IMR-90 (cell line): Measurements from ENCODE around the gene KCNQ1. TPM values are rescaled to one million over a fixed set of nuclear protein-coding genes. Genes with fewer than 3 reads are reported as not detected.

Experiments
- ATAC-seq: fragments of 200-7000 bp; cut with Tn5 transposase; 2 replicates; pipeline ENCODE4 v1.9.1; 2020; ENCODE audit warnings: low read depth, mild to moderate bottlenecking, moderate library complexity
- BruUV-seq: library from RNA; stranded (reverse); fragments of 400-500 nt; replicated peaks from 2 replicates; lab custom pipeline; 2021; lab: Mats Ljungman, UMichigan
- CTCF ChIA-PET: fragments of 300-600 bp; formaldehyde crosslinking; extraction: SDS; loops from one replicate; lab custom pipeline; 2021; ENCODE audit warnings: antibody characterized with exemption; lab: Yijun Ruan, JAX
- POLR2A ChIA-PET: fragments of 300-600 bp; sonication (Branson Sonifier 250); formaldehyde crosslinking; loops from one replicate; lab custom pipeline; 2022; ENCODE audit warnings: antibody characterized with exemption; ENCODE audit not compliant: unreplicated experiment; lab: Charles Lee
- DNase-seq: peaks from one replicate; pipeline ENCODE4 v3.0.0; 2013
- H2AFZ ChIP-seq: replicated peaks from 2 replicates; pipeline ENCODE3; 2013; ENCODE audit warnings: low read length, mild to moderate bottlenecking; ENCODE audit not compliant: poor library complexity
- H2AK5ac ChIP-seq: 2 replicates; pipeline ENCODE4 v1.6.1; 2013; ENCODE audit warnings: low read depth, low read length, inconsistent platforms
- H2AK9ac ChIP-seq: replicated peaks from 2 replicates; pipeline ENCODE3; 2013; ENCODE audit warnings: mild to moderate bottlenecking, low read depth, low read length, moderate library complexity; ENCODE audit not compliant: poor library complexity
- H2BK120ac ChIP-seq: 2 replicates; pipeline ENCODE4 v1.6.1; 2013; ENCODE audit warnings: low read depth, low read length, inconsistent platforms
- H2BK15ac ChIP-seq: 3 replicates; pipeline ENCODE4 v1.6.1; 2013; ENCODE audit warnings: low read depth, low read length, inconsistent platforms
- H2BK20ac ChIP-seq: 2 replicates; pipeline ENCODE4 v1.6.1; 2013; ENCODE audit warnings: low read depth, mild to moderate bottlenecking, inconsistent platforms, low read length, moderate library complexity
- H2BK5ac ChIP-seq: 2 replicates; pipeline ENCODE4 v1.6.1; 2013; ENCODE audit warnings: mild to moderate bottlenecking, low read depth, low read length, inconsistent platforms; ENCODE audit not compliant: poor library complexity, severe bottlenecking
- H3K14ac ChIP-seq: replicated peaks from 2 replicates; pipeline ENCODE4 v1.6.1; 2013; ENCODE audit warnings: low read depth, low read length, inconsistent platforms
- H3K18ac ChIP-seq: 2 replicates; pipeline ENCODE4 v1.6.1; 2013; ENCODE audit warnings: low read depth, low read length, control low read depth
- H3K23ac ChIP-seq: 2 replicates; pipeline ENCODE4 v1.6.1; 2013; ENCODE audit warnings: low read depth, low read length, inconsistent platforms
- H3K27ac ChIP-seq: 2 replicates; pipeline ENCODE4 v1.5.1; 2013; ENCODE audit warnings: mild to moderate bottlenecking, control low read depth, low read length; ENCODE audit not compliant: insufficient read depth
- H3K27me3 ChIP-seq: 2 replicates; pipeline ENCODE4 v1.6.1; 2013; ENCODE audit warnings: low read length; ENCODE audit not compliant: control insufficient read depth, insufficient read depth
- H3K36me3 ChIP-seq: 2 replicates; pipeline ENCODE4 v1.6.1; 2013; ENCODE audit warnings: low read length, mixed read lengths; ENCODE audit not compliant: control insufficient read depth, insufficient read depth
- H3K4ac ChIP-seq: 2 replicates; pipeline ENCODE4 v1.6.1; 2013; ENCODE audit warnings: low read depth, low read length, inconsistent platforms
- H3K4me1 ChIP-seq: 2 replicates; pipeline ENCODE4 v1.6.1; 2013; ENCODE audit warnings: low read length, mixed read lengths; ENCODE audit not compliant: control insufficient read depth, insufficient read depth
- H3K4me2 ChIP-seq: 2 replicates; pipeline ENCODE4 v1.6.1; 2013; ENCODE audit warnings: low read depth, mild to moderate bottlenecking, control low read depth, low read length, moderate library complexity
- H3K4me3 ChIP-seq: 2 replicates; pipeline ENCODE4 v1.5.1; 2013; ENCODE audit warnings: low read depth, mild to moderate bottlenecking, control low read depth, low read length, moderate library complexity; ENCODE audit not compliant: insufficient read depth
- H3K56ac ChIP-seq: 2 replicates; pipeline ENCODE4 v1.6.1; 2013; ENCODE audit warnings: low read length, inconsistent platforms; ENCODE audit not compliant: insufficient read depth; ENCODE audit errors: extremely low read depth
- H3K79me1 ChIP-seq, 2 experiments: 2 replicates each; pipeline ENCODE4 v1.6.1; 2013; ENCODE audit warnings: low read length in 2 of 2, inconsistent platforms in 1 of 2, low read depth in 1 of 2
- H3K9ac ChIP-seq: 2 replicates; pipeline ENCODE4 v1.6.1; 2013; ENCODE audit warnings: low read depth, low read length, control low read depth
- H3K9me1 ChIP-seq: 2 replicates; pipeline ENCODE4 v1.6.1; 2013; ENCODE audit warnings: low read length, inconsistent platforms; ENCODE audit not compliant: insufficient read depth
- H3K9me3 ChIP-seq: 2 replicates; pipeline ENCODE4 v1.6.1; 2013; ENCODE audit warnings: low read length; ENCODE audit not compliant: control insufficient read depth, insufficient read depth
- H4K20me1 ChIP-seq: 2 replicates; pipeline ENCODE4 v1.6.1; 2013; ENCODE audit warnings: low read length, inconsistent platforms; ENCODE audit not compliant: insufficient read depth
- H4K5ac ChIP-seq: 2 replicates; pipeline ENCODE4 v1.6.1; 2013; ENCODE audit warnings: mild to moderate bottlenecking, low read depth, low read length, control low read depth
- H4K8ac ChIP-seq, 2 experiments: 2 replicates each; pipeline ENCODE4 v1.6.1; 2013; ENCODE audit warnings: low read depth in 2 of 2, low read length in 2 of 2, control low read depth in 1 of 2, inconsistent platforms in 1 of 2
- H4K91ac ChIP-seq: 2 replicates; pipeline ENCODE4 v1.6.1; 2013; ENCODE audit warnings: low read depth, low read length, inconsistent platforms; ENCODE audit not compliant: insufficient read depth
- RAD21 ChIP-seq: IDR thresholded peaks from 2 replicates; pipeline ENCODE4 v1.6.1; 2012; ENCODE audit warnings: low read length, improper control_type of control experiment
- WGBS, 2 experiments: methylation state at CpG; one replicate each; pipeline versions ENCODE4 v1.1.5 to v1.1.7; 2013; ENCODE audit warnings: missing lambda C conversion rate in 2 of 2; ENCODE audit not compliant: insufficient read length in 1 of 2; ENCODE audit errors: extremely low coverage in 2 of 2; 5-methylcytosine and 5-hydroxymethylcytosine counted together
- dilution Hi-C: fragments of 300-500 bp; cut with HindIII; formaldehyde crosslinking; loops from one replicate; pipeline ENCODE4 v1.14.3; 2018; ENCODE audit warnings: low sequenced_read_pairs; ENCODE audit not compliant: unreplicated experiment
- in situ Hi-C: fragments of 300-500 bp; cut with MboI; formaldehyde crosslinking; loops from 3 replicates; pipeline ENCODE4 v1.14.3; 2019; ENCODE audit warnings: low sequenced_read_pairs, inconsistent platforms, mixed read lengths
- intact Hi-C: fragments of 100-400 bp; cut with micrococcal nuclease; formaldehyde crosslinking; loops from 2 replicates; pipeline ENCODE4 v1.10.0; 2022
- polyA plus RNA-seq, 3 experiments: library from polyadenylated mRNA; depleted of rRNA; stranded (reverse); fragments of >200 nt; gene quantifications; 2 replicates each; pipeline ENCODE4 v1.2.3, GENCODE V29; 2012; ENCODE audit warnings: low replicate concordance in 1 of 3
- total RNA-seq: library from RNA; depleted of rRNA; stranded (reverse); fragments of >200 nt; gene quantifications from 2 replicates; pipeline ENCODE4 v1.2.3, GENCODE V29; 2012
- TF ChIP-seq, protein P1 (sequence below): fragments of 150-350 bp; IDR thresholded peaks from 2 replicates; pipeline ENCODE4 v1.6.1; 2016; ENCODE audit warnings: low read depth, mild to moderate bottlenecking, low read length, moderate library complexity, borderline replicate concordance
- TF ChIP-seq, protein P2 (sequence below): conservative IDR thresholded peaks from 2 replicates; pipeline ENCODE4 v1.5.1; 2012; ENCODE audit warnings: mild to moderate bottlenecking, low read depth, low read length, improper control_type of control experiment

Gene KCNQ1
- total and polyA plus RNA-seq, 2 of the 4 experiments (the other 2 are of a cell fraction), result 0.07 TPM; not detected in 1

DNA sequence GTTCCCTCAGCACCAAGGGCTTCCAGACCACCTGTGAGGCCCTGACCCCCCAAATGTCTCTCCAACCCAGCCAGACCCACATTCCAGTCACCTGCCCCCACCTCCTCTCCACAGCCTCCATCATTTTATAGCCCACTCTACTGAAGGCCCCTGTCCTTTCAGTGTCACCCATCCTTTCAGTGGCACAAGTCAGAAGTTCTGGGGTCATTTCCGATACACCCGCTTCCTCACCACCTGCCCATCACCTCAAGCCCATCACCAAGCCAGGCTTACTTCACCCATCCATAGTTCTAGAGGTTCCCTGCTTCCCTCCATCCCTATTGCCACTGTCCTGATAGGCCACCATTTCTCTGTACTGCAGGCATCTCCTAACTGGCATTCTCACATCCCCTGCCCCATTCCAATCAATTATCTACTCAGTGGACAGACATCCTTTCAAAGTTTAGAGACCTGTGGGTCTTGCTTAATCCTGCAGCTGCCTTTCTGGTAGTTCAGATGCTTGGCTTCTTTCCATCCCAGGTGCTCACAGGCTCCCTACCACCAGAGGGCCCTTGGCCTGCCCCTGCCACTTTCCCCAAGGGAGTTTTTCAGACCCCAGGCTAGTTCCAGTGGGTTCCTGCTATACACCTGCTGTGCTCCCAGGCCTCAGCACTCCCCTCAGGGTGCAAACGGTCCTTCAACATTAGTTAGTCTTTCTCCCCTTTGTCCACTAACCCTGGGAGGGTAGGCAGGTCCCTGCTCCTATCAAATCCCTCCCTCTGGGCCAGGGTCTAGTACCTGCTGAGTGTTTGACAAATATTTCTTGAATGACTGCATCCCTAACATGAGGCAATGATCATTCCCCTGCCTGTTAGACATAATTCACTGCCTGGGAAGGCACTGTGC is 247.4 kb downstream of the KCNQ1 start:
- no peak overlapping the region for H4K91ac ChIP-seq
- peaks cover 13% of the 10 kb centered on the region for H3K9me1 ChIP-seq
- no peak overlapping the region for H3K14ac ChIP-seq
- TF ChIP-seq, protein P1, sequence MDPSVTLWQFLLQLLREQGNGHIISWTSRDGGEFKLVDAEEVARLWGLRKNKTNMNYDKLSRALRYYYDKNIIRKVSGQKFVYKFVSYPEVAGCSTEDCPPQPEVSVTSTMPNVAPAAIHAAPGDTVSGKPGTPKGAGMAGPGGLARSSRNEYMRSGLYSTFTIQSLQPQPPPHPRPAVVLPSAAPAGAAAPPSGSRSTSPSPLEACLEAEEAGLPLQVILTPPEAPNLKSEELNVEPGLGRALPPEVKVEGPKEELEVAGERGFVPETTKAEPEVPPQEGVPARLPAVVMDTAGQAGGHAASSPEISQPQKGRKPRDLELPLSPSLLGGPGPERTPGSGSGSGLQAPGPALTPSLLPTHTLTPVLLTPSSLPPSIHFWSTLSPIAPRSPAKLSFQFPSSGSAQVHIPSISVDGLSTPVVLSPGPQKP, result no peak
- TF ChIP-seq RAD21, result no peak; the same call in 1 of the 2 replicates
- TF ChIP-seq, protein P2, sequence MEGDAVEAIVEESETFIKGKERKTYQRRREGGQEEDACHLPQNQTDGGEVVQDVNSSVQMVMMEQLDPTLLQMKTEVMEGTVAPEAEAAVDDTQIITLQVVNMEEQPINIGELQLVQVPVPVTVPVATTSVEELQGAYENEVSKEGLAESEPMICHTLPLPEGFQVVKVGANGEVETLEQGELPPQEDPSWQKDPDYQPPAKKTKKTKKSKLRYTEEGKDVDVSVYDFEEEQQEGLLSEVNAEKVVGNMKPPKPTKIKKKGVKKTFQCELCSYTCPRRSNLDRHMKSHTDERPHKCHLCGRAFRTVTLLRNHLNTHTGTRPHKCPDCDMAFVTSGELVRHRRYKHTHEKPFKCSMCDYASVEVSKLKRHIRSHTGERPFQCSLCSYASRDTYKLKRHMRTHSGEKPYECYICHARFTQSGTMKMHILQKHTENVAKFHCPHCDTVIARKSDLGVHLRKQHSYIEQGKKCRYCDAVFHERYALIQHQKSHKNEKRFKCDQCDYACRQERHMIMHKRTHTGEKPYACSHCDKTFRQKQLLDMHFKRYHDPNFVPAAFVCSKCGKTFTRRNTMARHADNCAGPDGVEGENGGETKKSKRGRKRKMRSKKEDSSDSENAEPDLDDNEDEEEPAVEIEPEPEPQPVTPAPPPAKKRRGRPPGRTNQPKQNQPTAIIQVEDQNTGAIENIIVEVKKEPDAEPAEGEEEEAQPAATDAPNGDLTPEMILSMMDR, result 0 out of 2 replicates have a peak, but pooled peaks have one; percentile 13
- no peaks in the 10 kb centered on the region; the same call in 1 of the 2 replicates for H3K27me3 ChIP-seq
- no peak overlapping the region for H2AFZ ChIP-seq
- H3K56ac ChIP-seq, result no peak overlapping the region
- no peak overlapping the region for H2AK9ac ChIP-seq
- in situ Hi-C loops, result no loop called here
- no peak overlapping the region for H3K23ac ChIP-seq
- dilution Hi-C loops, result no loop called here
- intact Hi-C loops, result no loop called here
- H3K4ac ChIP-seq, result no peak overlapping the region
- no peak overlapping the region for H3K18ac ChIP-seq
- no peak overlapping the region for H2BK15ac ChIP-seq
- no peak overlapping the region for H4K8ac ChIP-seq
- peaks cover 3% of the 10 kb centered on the region for H3K4me1 ChIP-seq
- H2BK5ac ChIP-seq, result no peak overlapping the region
- 94% methylated on average over 2 of the region's 3 CpGs; no CpG with 5 or more reads in 1 of the 2 experiments for WGBS, 2 experiments
- POLR2A ChIA-PET, result no interaction called here
- no TSS peak for BruUV-seq
- H3K36me3 ChIP-seq, result peaks cover 7% of the 10 kb centered on the region; the same call in 1 of the 2 replicates
- H2BK20ac ChIP-seq, result no peak overlapping the region
- H4K5ac ChIP-seq, result no peak overlapping the region
- H3K9me3 ChIP-seq, result no peaks in the 10 kb centered on the region
- no peak overlapping the region for H2BK120ac ChIP-seq
- no peak overlapping the region for H3K9ac ChIP-seq
- peaks cover 0 to 70% of the 10 kb centered on the region in 2 experiments; a peak in 3 of 4 replicates for H3K79me1 ChIP-seq
- H3K27ac ChIP-seq, result no peak overlapping the region
- H3K4me2 ChIP-seq, result no peak overlapping the region
- no peak for DNase-seq
- peaks cover 99% of the 10 kb centered on the region for H4K20me1 ChIP-seq
- CTCF ChIA-PET, result no interaction called here
- no peak for ATAC-seq
- no peak overlapping the region for H3K4me3 ChIP-seq
- no peak overlapping the region for H2AK5ac ChIP-seq
